Measurements from ENCODE around the gene SPOUT1. TPM values are rescaled to one million over a fixed set of nuclear protein-coding genes. Genes with fewer than 3 reads are reported as not detected.

SPOUT1 gene
- polyA plus RNA-seq: 5.4 and 9.8 TPM in 2 replicates

GRCh38 chr9:128829477-128830251 is at the start of gene SPOUT1:
Gene SPOUT1, minus strand, starts transcription at chr9:128829794. Its CDS starts 14 bp downstream, at chr9:128829780.

GRCh38 chr9:128818099-128818838 is 11.3 kb downstream of the SPOUT1 start, which contains the start of gene ENDOG:
Gene ENDOG, plus strand, starts transcription at chr9:128818500. Its CDS starts 185 bp downstream, at chr9:128818685.

GRCh38 chr9:128786681-128787601 is 42.7 kb downstream of the SPOUT1 start, which contains the start of gene TBC1D13:
Gene TBC1D13, plus strand, starts transcription at chr9:128787253. Its CDS starts 101 bp downstream, at chr9:128787354.

GRCh38 chr9:128771745-128772519 is 57.7 kb downstream of the SPOUT1 start, which contains the start of gene ZER1:
Gene ZER1, minus strand, starts transcription at chr9:128771927. Its CDS starts 16,362 bp downstream, at chr9:128755565.

Other genes with a start within 250 kb of the SPOUT1 start
- gene DYNC2I2, start 172.9 kb downstream of the SPOUT1 start, polyA plus RNA-seq: 0.14 and 0.77 TPM in 2 replicates
- 177 and 187 TPM in 2 replicates for gene SET, start 140.6 kb downstream of the SPOUT1 start, polyA plus RNA-seq
- gene PKN3, start 127.3 kb downstream of the SPOUT1 start, polyA plus RNA-seq: not detected in 2 replicates
- 0.21 TPM in 1 of 2 replicates, not detected in the other for gene ZDHHC12, start 105.7 kb downstream of the SPOUT1 start, polyA plus RNA-seq
- 2.3 and 4.4 TPM in 2 replicates for gene ZER1, start 57.9 kb downstream of the SPOUT1 start, polyA plus RNA-seq
- gene TBC1D13, start 42.5 kb downstream of the SPOUT1 start, polyA plus RNA-seq: 2.0 and 2.6 TPM in 2 replicates
- gene ENDOG, start 11.3 kb downstream of the SPOUT1 start, polyA plus RNA-seq: 8.6 and 12.4 TPM in 2 replicates
- gene KYAT1, start 52.2 kb upstream of the SPOUT1 start, polyA plus RNA-seq: 12.4 and 14.1 TPM in 2 replicates
- 10.3 and 11.2 TPM in 2 replicates for gene LRRC8A, start 52.3 kb upstream of the SPOUT1 start, polyA plus RNA-seq
- gene PHYHD1, start 91.2 kb upstream of the SPOUT1 start, polyA plus RNA-seq: 4.6 TPM in 1 of 2 replicates, not detected in the other
- gene DOLK, start 117.8 kb upstream of the SPOUT1 start, polyA plus RNA-seq: 16.7 and 20.3 TPM in 2 replicates
- 8.6 and 11.3 TPM in 2 replicates for gene NUP188, start 117.9 kb upstream of the SPOUT1 start, polyA plus RNA-seq
- 1.6 and 3.5 TPM in 2 replicates for gene SH3GLB2, start 198.5 kb upstream of the SPOUT1 start, polyA plus RNA-seq
- 3.1 TPM in 2 replicates for gene MIGA2, start 206.8 kb upstream of the SPOUT1 start, polyA plus RNA-seq